Measurements from ENCODE around the gene LRRC46.
A peak's percentile ranks its signal among the peaks of the same experiment; 100 is the strongest.

The LRRC46 gene

GRCh38 chr17:47834756-47835155 is 3.3 kb downstream of the LRRC46 start:
- no peak for DNase-seq

GRCh38 chr17:47836601-47837000 is 5.1 kb downstream of the LRRC46 start:
- no peak for DNase-seq

- DNase-seq: no peak
These were observed 6.0 kb downstream of the LRRC46 start for GRCh38 chr17:47837401-47838039.

GRCh38 chr17:47838636-47839035 is 7.2 kb downstream of the LRRC46 start:
- no peak for DNase-seq

- no peak for DNase-seq
These were observed 7.6 kb downstream of the LRRC46 start for GRCh38 chr17:47839071-47839470.

- DNase-seq: no peak
These were observed 8.7 kb downstream of the LRRC46 start for GRCh38 chr17:47840001-47840741.

GRCh38 chr17:47840742-47841487 is 9.4 kb downstream of the LRRC46 start, which contains the start of gene SCRN2:
SCRN2 (minus strand) TSS chr17:47841273; CDS start chr17:47840843, 430 bp downstream.
- peak; percentile 90 for DNase-seq

GRCh38 chr17:47841488-47842291 is 10.2 kb downstream of the LRRC46 start:
- no peak for DNase-seq

GRCh38 chr17:47843391-47843730 is 11.9 kb downstream of the LRRC46 start:
- DNase-seq: no peak

GRCh38 chr17:47844227-47844626 is 12.8 kb downstream of the LRRC46 start:
- no peak for DNase-seq

- DNase-seq: no peak
These were observed 13.6 kb downstream of the LRRC46 start for GRCh38 chr17:47844814-47845715.

- no peak for DNase-seq
These were observed 14.2 kb downstream of the LRRC46 start for GRCh38 chr17:47845716-47846075.

- DNase-seq: no peak
These were observed 15.4 kb downstream of the LRRC46 start for GRCh38 chr17:47846716-47847340.

GRCh38 chr17:47847341-47848197 is 16.1 kb downstream of the LRRC46 start:
- peak; percentile 36 for DNase-seq

- DNase-seq: no peak
These were observed 16.7 kb downstream of the LRRC46 start for GRCh38 chr17:47848198-47848513.

- DNase-seq: no peak
These were observed 18.9 kb downstream of the LRRC46 start for GRCh38 chr17:47850373-47850691.

- DNase-seq: peak; percentile 68
These were observed 19.5 kb downstream of the LRRC46 start, which contains the start of gene SP6 for GRCh38 chr17:47850692-47851573. SP6 (minus strand) TSS chr17:47851163; CDS start chr17:47848429, 2,734 bp downstream.

- DNase-seq: no peak
These were observed 20.3 kb downstream of the LRRC46 start for GRCh38 chr17:47851764-47852112.

GRCh38 chr17:47852113-47852949 is 20.9 kb downstream of the LRRC46 start:
- peak; percentile 15 for DNase-seq
